ENCODE results near the gene LRRC63.
"Not testable (repeated sequence)": the region's sequence is repeated elsewhere in the genome, so short reads cannot be mapped to it uniquely, and the experiment has no call there.

Gene LRRC63

DNA sequence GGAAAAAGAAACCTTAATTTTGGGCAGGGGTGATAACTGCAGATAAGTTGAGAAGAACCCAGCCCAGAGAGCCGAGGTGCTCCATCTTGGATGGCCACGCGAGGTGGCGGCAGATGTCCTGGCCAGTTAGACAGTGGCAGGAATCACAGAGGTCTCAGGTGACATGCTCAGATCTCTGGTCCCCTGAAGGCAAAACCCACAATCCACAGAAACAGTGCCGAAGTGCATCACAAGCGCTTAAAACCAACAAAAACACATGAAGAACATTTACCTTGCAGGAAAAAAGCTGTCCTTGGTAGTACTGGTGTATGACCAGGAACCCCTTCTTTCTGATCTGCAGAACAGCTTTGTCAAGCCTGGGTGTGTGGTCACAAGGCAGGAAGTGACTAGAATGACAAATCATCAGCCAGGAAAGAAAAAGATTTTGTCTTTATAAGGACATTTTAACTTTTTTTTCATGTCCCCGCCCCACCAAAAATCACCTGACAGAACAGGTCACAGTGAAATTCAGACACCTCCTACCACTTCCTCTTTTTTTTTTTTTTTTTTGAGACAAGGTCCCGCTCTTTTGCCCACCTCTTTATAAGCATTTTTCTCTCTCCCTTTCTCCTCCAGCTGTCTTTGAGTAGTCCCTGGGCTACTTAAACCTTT is 29.8 kb upstream of the LRRC63 start, which contains the start of gene LCP1:
LCP1 (minus strand) TSS at position 338 of the 651 bp plus-strand sequence. CDS start 22,515 bp downstream, outside the sequence.
- DNase-seq: no peak

DNA sequence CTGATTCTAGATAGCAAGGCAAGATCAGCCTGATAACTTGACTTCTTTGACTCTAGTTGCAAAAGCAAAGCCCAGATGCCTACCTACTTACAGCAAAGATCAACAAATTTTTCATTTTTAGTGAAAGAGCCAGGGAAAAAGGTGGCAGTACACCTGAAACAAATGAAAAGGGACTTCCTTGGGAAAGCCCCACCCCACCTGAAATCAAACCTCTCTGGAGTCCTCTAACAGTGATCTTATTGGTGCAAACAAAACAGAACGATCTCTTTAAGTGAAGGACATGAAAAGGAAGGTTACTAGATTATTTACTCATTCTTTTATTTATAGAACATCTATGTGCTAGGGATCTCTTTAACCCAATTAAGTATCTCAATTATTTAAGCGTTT is 29.2 kb upstream of the LRRC63 start:
- no peak for DNase-seq

DNA sequence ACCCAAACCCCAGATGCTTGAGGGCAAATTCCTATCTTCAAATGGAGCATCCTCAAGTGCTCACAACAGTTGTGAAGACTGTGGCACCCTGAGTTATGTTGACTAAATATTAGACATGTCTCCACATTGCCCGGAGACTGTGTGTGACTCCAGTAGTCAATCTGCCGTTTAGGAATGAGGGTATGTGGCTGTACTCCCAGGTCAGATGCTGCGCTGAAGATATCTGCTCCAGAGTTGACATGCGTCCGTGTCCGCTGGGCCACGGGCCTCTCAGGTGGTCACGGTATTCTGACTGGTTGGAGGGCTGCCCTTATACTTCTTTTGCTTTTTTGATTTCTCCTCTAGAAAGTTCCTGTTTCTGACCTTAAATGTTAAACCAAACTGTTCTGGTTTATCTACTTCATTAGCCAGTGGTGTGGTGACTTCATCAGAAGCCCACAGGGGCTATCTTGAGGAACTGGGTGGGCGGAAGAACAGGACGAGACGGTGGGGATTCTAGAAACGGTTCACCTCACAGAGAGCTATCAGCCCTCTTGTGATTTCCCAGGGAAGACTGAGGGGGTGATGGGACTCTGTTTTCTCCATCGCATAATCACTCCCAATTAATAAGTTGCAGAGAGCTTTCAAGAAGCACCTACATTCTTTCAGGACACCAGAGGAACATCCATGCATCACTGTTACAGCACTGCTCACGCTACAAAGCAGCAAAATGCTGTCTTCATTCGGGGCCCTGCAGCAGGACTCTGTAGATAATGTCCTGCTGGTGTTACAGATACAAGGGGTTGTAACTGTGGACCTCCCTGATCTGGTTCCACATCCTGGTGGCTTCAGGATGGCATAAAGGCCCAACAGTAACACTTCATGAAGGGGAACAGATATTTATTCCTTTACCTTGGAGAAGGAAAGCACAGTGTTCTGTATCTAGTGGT is 28.4 kb upstream of the LRRC63 start:
- DNase-seq: no peak

DNA sequence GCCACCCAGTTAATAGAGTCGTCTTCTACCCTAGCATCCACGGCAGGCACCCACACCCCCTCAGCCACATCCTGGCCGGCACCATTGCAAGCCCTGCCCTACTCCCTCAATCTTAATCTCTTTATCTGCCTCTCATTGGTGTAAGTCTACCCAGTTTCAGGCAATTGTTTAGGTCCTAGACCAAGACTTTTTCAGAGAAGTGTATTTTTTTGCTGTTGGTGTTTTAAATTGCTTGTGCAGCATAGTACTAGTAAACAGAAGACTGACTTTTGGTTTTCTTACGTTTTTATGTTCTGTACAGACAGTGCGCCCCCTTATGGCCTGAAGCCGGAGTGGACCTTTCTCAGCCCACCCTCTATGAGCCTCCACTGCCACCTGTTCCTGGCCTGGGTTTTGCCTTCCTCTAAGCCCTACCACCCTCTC is 27.4 kb upstream of the LRRC63 start:
- DNase-seq: no peak

DNA sequence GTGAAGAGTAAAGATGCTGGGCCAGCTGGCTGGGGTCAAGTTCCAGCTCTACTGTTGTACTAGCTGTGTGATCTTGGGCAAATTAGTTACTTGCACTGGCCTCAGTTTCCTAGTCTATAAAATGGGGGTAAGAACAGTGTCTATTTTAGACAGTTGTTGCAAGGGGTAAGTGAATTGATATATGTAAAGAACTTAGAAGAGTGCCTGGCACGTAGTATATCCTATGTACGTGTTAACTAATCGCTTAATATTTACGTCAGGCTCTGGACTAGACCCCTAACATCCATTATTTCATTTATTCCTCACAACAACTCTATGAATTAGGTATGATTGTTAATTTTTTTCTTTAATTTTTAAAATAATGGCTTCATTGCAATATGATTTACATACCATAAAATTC is 26.1 kb upstream of the LRRC63 start:
- DNase-seq: no peak

DNA sequence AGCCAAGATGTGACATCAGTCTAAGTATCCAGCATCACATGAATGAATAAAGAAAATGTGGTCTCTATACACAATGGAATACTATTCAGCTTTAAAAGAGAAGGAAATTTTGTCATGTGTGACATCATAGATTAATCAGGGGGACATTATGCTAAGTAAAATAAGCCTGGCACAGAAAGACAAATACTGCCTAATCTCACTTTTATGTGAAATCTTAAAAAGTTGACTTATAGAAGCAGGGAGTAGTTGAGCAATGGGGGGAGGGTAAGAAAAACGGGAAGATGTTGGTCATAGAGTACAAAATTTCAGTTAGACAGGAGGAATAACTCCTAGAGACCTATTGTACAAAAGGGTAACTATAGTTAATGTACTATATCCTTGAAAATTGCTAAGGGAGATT is 19.3 kb upstream of the LRRC63 start:
- DNase-seq: no peak

DNA sequence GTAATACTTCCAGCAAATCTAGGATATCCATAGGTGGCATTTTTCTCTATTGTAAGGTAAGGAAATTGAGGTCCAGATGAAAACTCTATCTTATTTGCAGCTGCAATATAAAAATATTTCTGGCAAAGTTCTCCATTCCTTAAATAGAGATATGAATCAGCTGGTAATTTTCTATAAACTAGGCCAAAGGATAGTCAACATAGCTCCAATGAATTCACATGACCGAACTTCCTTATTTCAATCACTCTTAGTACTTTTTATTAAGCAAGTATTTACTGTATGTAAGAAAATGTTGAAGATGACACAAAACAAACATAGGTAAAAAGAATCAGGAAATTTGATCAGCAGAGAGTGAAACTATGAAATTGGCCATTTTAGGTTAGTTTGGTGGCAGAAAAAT is 16.7 kb upstream of the LRRC63 start:
- no peak for DNase-seq

DNA sequence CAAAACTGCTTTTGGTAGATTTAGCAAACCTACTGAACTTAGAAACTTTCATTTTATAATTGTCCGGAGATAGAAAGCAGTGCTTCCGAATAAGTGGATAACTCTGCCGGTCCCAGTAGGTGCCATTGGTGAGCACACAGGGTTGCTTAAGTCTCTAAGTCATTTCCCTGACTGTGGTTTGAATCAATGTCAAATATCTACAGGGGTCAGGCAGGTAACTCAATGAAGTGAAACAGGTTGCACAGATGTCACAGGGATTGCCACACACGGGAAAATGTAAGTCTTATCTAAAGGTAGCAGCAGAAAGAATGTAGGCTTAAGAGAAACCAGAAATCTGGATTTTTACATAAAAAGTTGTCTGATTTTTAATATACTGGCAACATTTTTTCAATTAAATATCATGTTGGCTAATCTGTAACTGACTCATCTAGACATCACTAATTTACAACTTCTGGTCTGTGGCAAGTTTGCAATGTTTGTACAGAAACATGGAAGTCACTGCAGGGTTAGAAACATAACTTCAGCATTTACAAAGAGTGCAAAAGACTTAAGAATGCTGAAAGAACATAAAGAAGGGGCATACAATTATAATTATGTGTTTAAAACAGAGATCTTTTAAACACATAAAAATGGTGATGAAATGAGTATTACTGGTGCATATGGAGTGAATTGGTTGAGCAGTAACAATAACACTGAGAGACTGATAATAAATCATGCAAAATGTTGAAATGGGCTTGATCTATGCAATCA is 14.3 kb upstream of the LRRC63 start:
- DNase-seq: no peak

DNA sequence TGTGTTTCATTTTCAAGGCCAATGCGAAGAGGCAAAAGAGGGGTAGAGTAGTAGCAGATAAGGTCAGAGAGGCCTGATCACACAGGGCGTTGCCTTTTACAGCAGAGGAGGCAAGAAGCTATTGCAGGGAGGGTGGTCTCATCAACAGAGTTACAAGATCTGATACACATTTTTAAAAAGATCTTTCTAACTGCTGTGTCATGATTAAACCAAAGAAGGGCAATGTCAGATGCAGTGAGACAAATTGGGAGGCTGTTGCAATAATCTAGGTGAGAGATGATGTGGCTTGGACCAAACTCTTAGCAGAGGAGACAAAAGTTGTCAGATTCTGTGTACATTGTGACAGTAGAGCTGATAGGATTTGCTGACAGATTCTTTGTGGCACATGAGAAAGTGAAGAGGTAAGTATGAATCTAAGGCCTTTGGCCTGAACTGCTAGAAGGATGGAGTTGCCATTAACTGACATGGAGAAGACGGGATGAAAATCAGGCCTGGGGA is 13.0 kb upstream of the LRRC63 start:
- DNase-seq: no peak

DNA sequence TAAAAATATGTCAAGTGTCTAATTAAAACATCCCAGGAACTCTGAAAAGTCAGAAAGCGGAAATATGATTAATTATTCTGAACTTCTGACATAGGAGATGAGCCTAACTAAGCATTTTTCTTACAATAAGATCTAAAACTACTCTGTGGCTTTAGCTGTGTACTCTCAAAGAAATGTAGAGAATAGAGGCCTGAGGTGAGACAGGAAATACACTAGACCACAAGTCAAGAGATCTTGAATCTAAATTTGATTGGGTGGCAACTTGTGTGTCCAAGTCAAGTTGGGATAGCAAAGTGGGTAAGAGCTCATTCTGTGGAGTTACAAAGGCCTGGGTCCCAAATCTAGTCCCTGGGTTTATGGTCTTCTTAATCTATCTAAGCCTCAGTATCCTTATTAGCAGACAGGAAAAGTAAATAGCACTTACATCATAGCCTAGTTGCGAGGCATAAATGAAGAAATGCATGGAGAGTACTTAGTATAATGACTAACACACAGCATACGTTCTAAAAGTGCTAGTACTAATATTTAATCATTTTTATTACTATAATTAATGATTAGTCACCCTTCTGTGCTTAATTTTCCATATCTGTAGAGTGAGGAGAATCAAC is 9.4 kb upstream of the LRRC63 start:
- no peak for DNase-seq

DNA sequence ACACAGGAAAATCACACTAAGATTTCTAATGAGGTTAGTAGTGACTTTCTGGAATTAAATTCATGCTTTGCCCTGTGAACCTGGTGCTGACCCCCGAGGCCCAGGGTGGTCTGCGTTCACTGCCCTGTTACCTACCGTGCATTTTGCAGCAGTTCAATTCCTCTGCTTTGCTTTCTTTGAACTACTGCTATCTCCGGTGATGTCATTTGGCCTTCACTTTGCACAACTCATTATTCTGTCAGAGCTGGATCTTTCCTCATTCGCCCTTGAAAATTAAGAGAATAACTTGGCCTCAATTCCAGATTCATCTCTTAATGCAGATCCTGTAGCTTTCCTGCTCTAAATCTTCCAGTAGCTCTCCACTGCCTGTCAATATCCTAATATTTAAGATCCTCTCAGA is 8.8 kb upstream of the LRRC63 start:
- DNase-seq: no peak

DNA sequence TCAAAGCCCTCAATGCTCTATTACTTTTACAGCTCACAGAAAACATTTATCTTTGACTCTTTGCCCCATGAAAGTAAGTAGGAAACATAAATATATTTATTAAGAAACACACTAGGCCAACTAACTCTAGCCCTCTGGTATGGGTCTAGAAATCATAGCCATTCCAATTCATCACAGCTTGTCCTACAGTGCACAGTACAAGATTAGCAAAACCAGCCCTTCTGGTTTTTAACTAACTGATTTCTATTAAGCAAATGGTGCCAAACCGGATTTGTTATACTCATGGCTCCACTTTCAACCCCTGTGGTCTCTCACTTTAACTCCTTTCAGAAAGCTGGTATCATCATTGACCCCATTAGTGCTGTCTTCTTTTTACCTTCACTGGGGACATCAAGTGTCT is 5.6 kb upstream of the LRRC63 start:
- no peak for DNase-seq

DNA sequence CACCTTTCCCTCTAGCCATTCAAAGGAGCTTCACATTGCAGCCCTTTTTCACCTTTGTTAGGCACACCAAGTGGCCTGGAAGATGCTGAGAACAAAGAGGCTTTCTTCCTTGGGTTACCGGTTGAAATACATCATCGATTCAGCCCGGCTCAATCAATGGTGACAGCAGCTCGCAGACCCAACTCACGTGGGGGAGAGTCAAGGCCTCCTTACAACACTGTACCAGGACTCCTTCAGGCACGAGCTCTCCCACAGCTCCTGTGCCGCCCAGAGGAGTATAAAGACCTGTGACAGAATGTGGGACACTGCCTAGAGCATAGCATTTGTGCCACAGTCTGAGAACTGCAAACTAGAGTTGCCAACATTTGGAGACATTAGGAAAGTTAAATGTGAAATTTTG is 3.9 kb upstream of the LRRC63 start:
- DNase-seq: no peak

DNA sequence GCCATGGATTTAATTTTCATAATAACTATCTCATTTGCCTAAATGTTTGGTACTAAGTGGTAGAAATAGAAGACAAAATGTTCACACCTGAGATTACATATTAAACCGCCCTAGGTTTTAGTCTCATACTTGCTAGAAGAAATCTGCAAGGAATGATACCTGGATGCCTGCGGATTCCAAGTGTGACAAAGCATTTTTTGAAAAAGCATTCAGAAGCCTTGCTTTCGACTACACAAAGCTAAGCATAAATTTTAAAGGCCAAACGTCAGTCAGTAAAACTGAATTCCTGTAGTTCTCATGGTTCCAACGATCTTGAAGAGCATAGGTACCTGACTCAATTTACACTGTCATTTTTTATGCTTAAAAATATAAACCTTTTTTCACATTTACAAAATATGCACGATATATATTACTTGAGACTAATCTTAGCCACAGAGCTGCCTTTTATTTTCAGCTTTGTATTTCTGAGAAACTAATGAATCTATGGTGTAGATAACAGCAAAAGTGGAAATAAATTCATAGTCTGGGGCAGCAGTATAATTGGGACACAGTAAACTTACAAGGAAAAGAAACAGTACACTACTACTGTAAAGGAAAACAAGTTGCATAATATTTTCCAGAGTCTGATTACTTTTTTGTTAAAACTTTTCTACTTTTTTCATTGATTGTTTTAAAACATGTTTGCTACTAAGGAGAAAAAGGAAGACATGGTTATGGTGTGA is 1.2 kb upstream of the LRRC63 start:
- DNase-seq: peak; percentile 2

DNA sequence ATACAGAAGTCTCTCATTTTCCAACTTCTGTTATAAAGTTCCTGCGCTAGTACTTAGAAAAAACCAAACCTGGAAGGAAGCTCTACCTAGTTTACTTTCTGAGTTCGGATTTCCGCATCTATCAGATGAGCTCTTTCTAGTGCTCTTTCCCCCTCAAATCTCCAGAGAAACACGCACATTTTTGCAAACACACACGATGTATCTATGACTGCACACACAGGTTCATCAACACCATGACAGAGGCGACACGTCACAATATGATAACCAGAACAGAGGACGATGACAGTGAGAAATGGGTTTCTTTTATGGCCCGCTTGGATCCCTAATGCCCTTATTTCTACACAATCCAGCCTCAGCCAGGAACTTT is 629 bp upstream of the LRRC63 start:
- DNase-seq: no peak

DNA sequence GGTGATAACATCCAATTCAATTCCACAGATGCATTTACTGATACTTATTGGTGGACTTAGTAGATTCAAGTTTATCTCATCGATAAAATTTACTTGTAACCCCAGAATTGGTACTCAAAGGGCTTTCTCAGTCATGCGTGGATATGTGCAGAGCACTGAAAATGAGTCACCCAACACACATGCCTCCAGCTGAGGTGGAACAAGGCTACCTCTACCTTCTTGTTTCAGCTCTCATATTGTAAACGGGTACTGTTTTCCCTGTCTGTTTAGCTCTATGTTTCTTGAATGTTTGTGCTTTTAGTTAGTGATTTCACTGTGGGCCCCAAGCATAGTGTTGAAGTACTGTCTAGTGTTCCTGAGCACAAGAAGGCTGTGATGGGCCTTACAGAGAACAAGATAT is 1.5 kb downstream of the LRRC63 start:
- DNase-seq: no peak

DNA sequence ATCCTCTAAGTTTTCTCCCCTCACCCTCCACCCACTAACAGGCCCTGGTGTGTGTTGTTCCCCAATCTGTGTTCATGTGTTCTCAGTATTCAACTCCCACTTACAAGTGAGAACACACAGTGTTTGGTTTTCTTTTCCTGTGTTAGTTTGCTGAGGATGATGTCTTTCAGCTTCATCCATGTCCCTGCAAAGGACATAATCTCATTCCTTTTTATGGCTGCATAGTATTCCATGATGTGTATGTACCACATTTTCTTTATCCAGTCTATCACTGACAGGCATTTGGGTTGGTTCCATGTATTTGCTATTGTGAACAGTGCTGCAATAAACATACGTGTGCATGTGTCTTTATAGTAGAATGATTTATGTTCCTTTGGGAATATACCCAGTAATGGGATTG is 3.0 kb downstream of the LRRC63 start:
- DNase-seq: not testable (repeated sequence)

DNA sequence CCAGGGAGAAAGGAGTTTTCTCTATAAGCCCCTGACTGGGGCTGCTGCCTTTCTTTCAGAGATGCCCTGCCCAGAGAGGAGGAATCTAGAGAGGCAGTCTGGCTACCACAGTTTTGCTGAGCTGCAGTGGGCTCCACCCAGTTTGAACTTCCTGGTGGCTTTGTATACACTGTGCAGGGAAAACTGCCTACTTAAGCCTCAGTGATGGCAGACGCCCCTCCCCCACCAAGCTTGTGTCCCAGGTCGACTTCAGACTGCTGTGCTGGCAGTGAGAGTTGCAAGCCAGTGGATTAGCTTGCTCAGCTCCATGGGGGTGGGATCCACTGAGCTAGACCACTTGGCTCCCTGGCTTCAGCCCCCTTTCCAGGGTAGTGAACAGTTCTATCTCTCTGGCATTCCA is 8.5 kb downstream of the LRRC63 start:
- DNase-seq: not testable (repeated sequence)

DNA sequence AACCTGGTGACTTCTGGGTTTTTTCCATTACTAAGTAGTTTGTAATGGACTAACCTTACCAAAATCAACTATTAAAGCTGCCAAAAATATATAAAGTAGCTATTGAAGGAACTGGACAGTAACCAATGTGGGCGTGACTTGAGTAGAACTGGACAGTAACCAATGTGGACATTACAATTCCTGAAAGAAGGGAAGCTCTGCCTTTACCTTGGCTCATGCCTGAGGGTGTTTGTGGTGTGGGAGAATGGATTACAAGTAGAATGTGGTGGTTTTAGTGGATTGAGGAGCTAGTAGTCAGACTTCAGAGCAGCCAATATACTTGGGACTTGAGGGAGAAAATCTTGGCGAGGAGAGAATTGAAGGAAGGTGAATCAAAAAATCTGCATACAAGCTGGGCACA is 17.5 kb downstream of the LRRC63 start:
- DNase-seq: no peak

DNA sequence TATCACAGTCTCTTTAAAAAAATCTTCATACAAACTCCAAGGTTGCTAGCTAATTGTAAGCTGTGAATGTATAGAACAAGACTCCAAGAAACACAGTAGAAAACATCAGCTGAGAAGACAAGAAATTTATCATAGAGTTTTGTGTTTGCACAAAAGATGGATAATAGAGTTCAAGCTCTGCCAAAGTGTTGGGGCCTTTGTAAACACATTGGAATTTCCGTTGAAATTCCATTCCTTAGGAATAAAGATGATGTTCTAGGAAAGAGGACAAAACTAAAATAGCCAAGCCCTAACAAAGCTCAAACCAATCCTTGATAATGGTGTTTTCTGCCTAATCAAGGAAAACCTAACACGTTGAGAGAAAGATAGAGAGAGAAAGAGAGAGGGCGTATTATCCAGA is 20.6 kb downstream of the LRRC63 start:
- no peak for DNase-seq

DNA sequence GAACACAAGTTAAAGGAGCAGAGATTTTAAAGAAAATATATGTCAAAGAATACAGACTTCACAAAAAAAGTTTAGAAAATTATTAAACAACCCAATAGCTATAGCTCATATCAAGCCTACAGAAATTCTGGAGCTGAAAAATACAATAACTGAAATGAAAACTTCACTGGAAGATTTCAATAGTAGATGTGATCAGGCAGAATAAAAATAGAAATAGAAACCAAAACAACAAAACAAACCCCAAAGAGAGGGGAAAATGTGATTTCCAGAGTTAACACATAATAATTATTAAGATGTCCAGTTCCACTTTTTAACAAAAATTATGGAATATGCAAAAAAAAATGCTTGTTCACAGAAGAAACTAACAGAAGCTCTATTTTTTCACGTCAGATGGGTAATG is 23.6 kb downstream of the LRRC63 start:
- DNase-seq: no peak

DNA sequence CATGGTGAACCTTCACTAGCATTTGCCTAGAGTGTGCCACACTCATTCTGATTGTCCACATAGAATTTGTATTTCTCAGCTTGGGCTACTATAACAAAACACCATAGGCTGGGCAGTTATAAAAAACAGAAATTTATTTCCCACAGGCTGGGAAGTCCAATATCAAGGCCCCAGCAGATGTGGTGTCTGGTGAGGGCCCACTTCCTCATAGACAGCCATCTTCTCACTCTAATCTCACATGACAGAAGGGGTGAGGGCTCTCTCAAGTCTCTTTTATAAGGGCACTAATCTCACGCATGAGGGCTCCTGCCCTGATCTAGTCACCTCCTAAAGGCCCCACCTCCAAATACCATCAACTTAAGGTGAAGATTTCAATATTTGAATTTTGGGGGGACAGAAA is 53.6 kb downstream of the LRRC63 start:
- no peak for DNase-seq

Measured in right kidney (tissue), 1 donor.